H1 (cell line): ENCODE results near the gene PCNX1. TPM values are rescaled to one million over a fixed set of nuclear protein-coding genes. Genes with fewer than 3 reads are reported as not detected.

Source experiments
- CTCF ChIA-PET: fragments of 300-600 bp; sonication (Branson Sonifier 250); formaldehyde crosslinking; loops from one replicate; lab custom pipeline; 2021; ENCODE audit not compliant: partially characterized antibody; lab: Charles Lee
- POLR2A ChIA-PET: fragments of 300-600 bp; sonication (Branson Sonifier 250); formaldehyde crosslinking; loops from one replicate; lab custom pipeline; 2021; ENCODE audit warnings: inconsistent platforms; ENCODE audit not compliant: partially characterized antibody; lab: Charles Lee
- DNase-seq, 2 experiments: peaks; one replicate each; pipeline versions ENCODE4 v3.0.0 to v3.0.0-alpha.2; 2010 to 2022; ENCODE audit warnings: low spot score in 2 of 2, low read depth in 1 of 2, mixed read lengths in 1 of 2
- FAIRE-seq: peaks from 2 replicates; lab custom pipeline; 2011; peaks lifted over from hg19 to GRCh38; lab: Jason Lieb, UNC
- H2AFZ ChIP-seq: 2 replicates; pipeline ENCODE4 v1.8.1; 2012; ENCODE audit warnings: low read length, inconsistent platforms
- H2AK5ac ChIP-seq: 2 replicates; pipeline ENCODE4 v1.6.1; 2013; ENCODE audit warnings: low read depth, low read length
- H2BK120ac ChIP-seq: replicated peaks from 2 replicates; pipeline ENCODE3; 2013; ENCODE audit warnings: low read depth, low read length, inconsistent platforms
- H2BK12ac ChIP-seq: 2 replicates; pipeline ENCODE4 v1.6.1; 2013; ENCODE audit warnings: low read depth, low read length
- H2BK15ac ChIP-seq: 2 replicates; pipeline ENCODE4 v1.6.1; 2013; ENCODE audit warnings: low read length
- H2BK20ac ChIP-seq: 2 replicates; pipeline ENCODE4 v1.6.1; 2013; ENCODE audit warnings: low read length
- H2BK5ac ChIP-seq: 2 replicates; pipeline ENCODE4 v1.6.1; 2013; ENCODE audit warnings: low read depth, low read length
- H3K14ac ChIP-seq: 2 replicates; pipeline ENCODE4 v1.6.1; 2013; ENCODE audit warnings: inconsistent platforms; ENCODE audit not compliant: insufficient read length
- H3K18ac ChIP-seq: 2 replicates; pipeline ENCODE4 v1.6.1; 2013; ENCODE audit warnings: low read length; ENCODE audit errors: extremely low read depth
- H3K23ac ChIP-seq: 2 replicates; pipeline ENCODE4 v1.6.1; 2013; ENCODE audit warnings: inconsistent platforms; ENCODE audit not compliant: insufficient read length
- H3K23me2 ChIP-seq: 2 replicates; pipeline ENCODE4 v1.6.1; 2013; ENCODE audit warnings: low read depth, low read length
- H3K27ac ChIP-seq: 2 replicates; pipeline ENCODE4 v1.6.1; 2011; ENCODE audit warnings: low read depth, low read length, inconsistent platforms
- H3K27me3 ChIP-seq, 4 experiments: replicated peaks in 1 of 4; 1 replicate in 1 of 4; 2 replicates in 3 of 4; pipeline versions ENCODE4 v1.6.1 to v1.8.1; 2011 to 2013; ENCODE audit warnings: low read length in 3 of 4, mild to moderate bottlenecking in 3 of 4, inconsistent platforms in 2 of 4, mixed read lengths in 2 of 4, moderate library complexity in 1 of 4; ENCODE audit not compliant: control insufficient read depth in 3 of 4, insufficient read depth in 3 of 4; ENCODE audit errors: extremely low read depth in 1 of 4
- H3K36me3 ChIP-seq, 4 experiments: 2 replicates each; pipeline versions ENCODE4 v1.6.1 to v1.8.1; 2011 to 2013; ENCODE audit warnings: mild to moderate bottlenecking in 4 of 4, low read length in 3 of 4, moderate library complexity in 2 of 4, control low read depth in 1 of 4, inconsistent platforms in 1 of 4; ENCODE audit not compliant: insufficient read depth in 4 of 4, control insufficient read depth in 2 of 4
- H3K4ac ChIP-seq: replicated peaks from 2 replicates; pipeline ENCODE3; 2013; ENCODE audit warnings: low read length, low read depth, mixed read lengths, inconsistent platforms; ENCODE audit not compliant: insufficient read length
- H3K4me1 ChIP-seq, 4 experiments: replicated peaks in 1 of 4; 1 replicate in 1 of 4; 2 replicates in 3 of 4; pipeline versions ENCODE4 v1.6.1 to v1.8.1; 2011 to 2013; ENCODE audit warnings: low read length in 3 of 4, inconsistent platforms in 2 of 4, mixed read lengths in 1 of 4; ENCODE audit not compliant: insufficient read depth in 4 of 4, control insufficient read depth in 3 of 4
- H3K4me2 ChIP-seq, 2 experiments: 2 replicates each; pipeline versions ENCODE4 v1.6.1 to v1.8.1; 2011 to 2013; ENCODE audit warnings: low read depth in 2 of 2, low read length in 2 of 2, control low read depth in 1 of 2, inconsistent platforms in 1 of 2, mild to moderate bottlenecking in 1 of 2; ENCODE audit not compliant: insufficient read depth in 1 of 2
- H3K4me3 ChIP-seq, 4 experiments: fragments of 200-600, 300-600 bp in 1 of 4; sonication (generic), shearing (Covaris generic), sonication (Bioruptor Twin) in 1 of 4; 2 replicates each; pipeline versions ENCODE4 v1.5.1 to v1.8.1; 2011 to 2016; ENCODE audit warnings: low read length in 4 of 4, low read depth in 3 of 4, control low read depth in 2 of 4, inconsistent platforms in 2 of 4, mild to moderate bottlenecking in 2 of 4, mixed read lengths in 1 of 4, moderate library complexity in 1 of 4; ENCODE audit not compliant: insufficient read depth in 2 of 4; ENCODE audit errors: extremely low read depth in 1 of 4
- H3K56ac ChIP-seq: replicated peaks from 2 replicates; pipeline ENCODE3; 2013; ENCODE audit warnings: low read depth, mild to moderate bottlenecking, mixed read lengths, low read length, inconsistent platforms; ENCODE audit not compliant: insufficient read length
- H3K79me1 ChIP-seq: 2 replicates; pipeline ENCODE4 v1.6.1; 2013; ENCODE audit warnings: low read depth, low read length, control low read depth
- H3K79me2 ChIP-seq, 2 experiments: 2 replicates each; pipeline versions ENCODE4 v1.6.1 to v1.8.1; 2012 to 2013; ENCODE audit warnings: low read length in 2 of 2, mild to moderate bottlenecking in 2 of 2, inconsistent platforms in 1 of 2; ENCODE audit not compliant: insufficient read depth in 2 of 2, control insufficient read depth in 1 of 2
- H3K9ac ChIP-seq, 4 experiments: replicated peaks in 1 of 4; 1 replicate in 1 of 4; 2 replicates in 3 of 4; pipeline versions ENCODE4 v1.6.1 to v1.8.1; 2011 to 2013; ENCODE audit warnings: low read depth in 3 of 4, low read length in 3 of 4, control low read depth in 2 of 4, mild to moderate bottlenecking in 2 of 4, moderate library complexity in 2 of 4, inconsistent platforms in 1 of 4; ENCODE audit errors: extremely low read depth in 1 of 4
- H3K9me3 ChIP-seq, 2 experiments: 2 replicates each; pipeline versions ENCODE4 v1.6.1 to v1.8.1; 2012 to 2013; ENCODE audit warnings: mild to moderate bottlenecking in 2 of 2, moderate library complexity in 2 of 2, control low read depth in 1 of 2, inconsistent platforms in 1 of 2, low read depth in 1 of 2, low read length in 1 of 2, mixed read lengths in 1 of 2; ENCODE audit not compliant: insufficient read depth in 2 of 2
- H4K20me1 ChIP-seq, 2 experiments: replicated peaks in 1 of 2; 2 replicates each; pipeline versions ENCODE3 to v1.8.1; 2011 to 2013; ENCODE audit warnings: inconsistent platforms in 2 of 2, low read length in 2 of 2, mild to moderate bottlenecking in 1 of 2; ENCODE audit not compliant: insufficient read depth in 2 of 2, control insufficient read depth in 1 of 2
- H4K5ac ChIP-seq: 2 replicates; pipeline ENCODE4 v1.6.1; 2013; ENCODE audit warnings: low read length, low read depth, mixed read lengths, inconsistent platforms; ENCODE audit not compliant: insufficient read length
- H4K8ac ChIP-seq: 2 replicates; pipeline ENCODE4 v1.8.0; 2013; ENCODE audit warnings: mild to moderate bottlenecking, moderate library complexity, low read length, inconsistent platforms; ENCODE audit not compliant: insufficient read depth; ENCODE audit errors: extremely low read depth
- H4K91ac ChIP-seq: replicated peaks from 2 replicates; pipeline ENCODE3; 2013; ENCODE audit warnings: low read length, mixed read lengths, inconsistent platforms; ENCODE audit not compliant: insufficient read length
- ATF2 ChIP-seq: IDR thresholded peaks from 2 replicates; pipeline ENCODE4 v1.6.1; 2012; ENCODE audit warnings: low read length, inconsistent platforms
- FOSL1 ChIP-seq: IDR thresholded peaks from 2 replicates; pipeline ENCODE4 v1.6.1; 2011; ENCODE audit warnings: mild to moderate bottlenecking, low read depth, low read length, moderate library complexity; ENCODE audit not compliant: insufficient read depth
- HDAC6 ChIP-seq: IDR thresholded peaks from one replicate; pipeline ENCODE4 v1.7.1; 2012; ENCODE audit warnings: low read depth, mild to moderate bottlenecking, inconsistent platforms, low read length, moderate library complexity
- MAX ChIP-seq: IDR thresholded peaks from 2 replicates; pipeline ENCODE4 v1.6.1; 2012; ENCODE audit warnings: inconsistent platforms
- RXRA ChIP-seq: IDR thresholded peaks from 2 replicates; pipeline ENCODE4 v1.6.1; 2011; ENCODE audit warnings: low read depth, mild to moderate bottlenecking, low read length, moderate library complexity; ENCODE audit not compliant: insufficient read depth
- TAF7 ChIP-seq: optimal IDR thresholded peaks from 2 replicates; pipeline ENCODE3; 2011; ENCODE audit warnings: low read depth, mild to moderate bottlenecking, inconsistent platforms, low read length, moderate library complexity, borderline replicate concordance
- YY1 ChIP-seq: IDR thresholded peaks from 2 replicates; pipeline ENCODE4 v1.6.1; 2011; ENCODE audit warnings: low read depth, mild to moderate bottlenecking, low read length
- ZNF274 ChIP-seq: IDR thresholded peaks from 2 replicates; pipeline ENCODE4 v1.7.0; 2012; ENCODE audit warnings: low read length, borderline replicate concordance; ENCODE audit errors: extremely low read depth
- WGBS, 2 experiments: shearing (Covaris generic) in 1 of 2; methylation state at CpG; one replicate each; pipeline versions ENCODE4 v1.1.6 to v1.1.7; 2013 to 2015; ENCODE audit warnings: low lambda C conversion rate in 2 of 2, mixed read lengths in 2 of 2, inconsistent platforms in 1 of 2, low coverage in 1 of 2, missing lambda C conversion rate in 1 of 2; ENCODE audit not compliant: insufficient replicate concordance in 2 of 2, insufficient coverage in 1 of 2, insufficient read length in 1 of 2; ENCODE audit errors: extremely low coverage in 1 of 2, missing lambda C conversion rate in 1 of 2; 5-methylcytosine and 5-hydroxymethylcytosine counted together
- polyA plus RNA-seq, 7 experiments: library from polyadenylated mRNA; depleted of rRNA in 3 of 7; stranded (reverse) in 5 of 7; unstranded in 2 of 7; fragments of >200 nt in 5 of 7; fragments of 200-250 nt in 2 of 7; gene quantifications; 1 replicate in 5 of 7; 2 replicates in 1 of 7; 4 replicates in 1 of 7; pipeline versions ENCODE4 v1.2.1 to v1.2.3, GENCODE V29; 2011 to 2013; ENCODE audit warnings: missing spikeins in 2 of 7, mixed read lengths in 2 of 7
- total RNA-seq: library from RNA; stranded (reverse); fragmentation: NEBNext Ultra II Directional; extraction: Animal tissue kit (Norgen Biotek cat#: 25700); gene quantifications from 2 replicates; pipeline ENCODE4 v1.2.1, GENCODE V29; 2021

The PCNX1 gene
- total and polyA plus RNA-seq, 2 of the 8 experiments (the other 6 are each of a cell fraction or from before 2014, with no cell fraction given): 37.7 to 53.2 TPM

GRCh38 chr14:71115821-71116567, 208.7 kb downstream of the PCNX1 start:
- H3K27ac ChIP-seq: no peak overlapping the region
- no peaks in the 10 kb centered on the region for H3K79me1 ChIP-seq
- no peak overlapping the region for H3K4me3 ChIP-seq
- H3K56ac ChIP-seq: no peak overlapping the region
- H3K4me2 ChIP-seq: no peak overlapping the region
- no peaks in the 10 kb centered on the region for H3K23me2 ChIP-seq
- no peak overlapping the region for H2BK15ac ChIP-seq
- H4K91ac ChIP-seq: no peak overlapping the region
- no peak overlapping the region for H2BK12ac ChIP-seq
- H3K36me3 ChIP-seq: peaks cover 0 to 3% (median 0%) of the 10 kb centered on the region in 4 experiments; a peak in 1 of 8 replicates
- H3K9me3 ChIP-seq: no peaks in the 10 kb centered on the region
- no peak overlapping the region for H2AFZ ChIP-seq
- 97% methylated on average over 7 of the region's 7 CpGs; no CpG with 5 or more reads in 1 of the 2 experiments for WGBS, 2 experiments
- H3K4me1 ChIP-seq: peaks cover 0 to 6% (median 2%) of the 10 kb centered on the region in 4 experiments; a peak in 3 of 7 replicates
- H3K18ac ChIP-seq: no peak overlapping the region
- ChIA-PET CTCF (no interaction called here), POLR2A (no interaction called here)
- H3K79me2 ChIP-seq: no peaks in the 10 kb centered on the region
- no peak overlapping the region for H3K14ac ChIP-seq
- no peaks in the 10 kb centered on the region for H3K27me3 ChIP-seq
- no peak overlapping the region for H3K23ac ChIP-seq
- no peak overlapping the region for H3K9ac ChIP-seq
- H4K8ac ChIP-seq: no peak overlapping the region
- no peak for FAIRE-seq
- H4K5ac ChIP-seq: no peak overlapping the region
- H2BK120ac ChIP-seq: no peak overlapping the region
- H2BK20ac ChIP-seq: no peak overlapping the region
- H3K4ac ChIP-seq: no peak overlapping the region
- no peaks in the 10 kb centered on the region for H4K20me1 ChIP-seq
- no peak overlapping the region for H2AK5ac ChIP-seq
- DNase-seq: no peak
- H2BK5ac ChIP-seq: no peak overlapping the region
- no peak for TF ChIP-seq RXRA
- no peak for TF ChIP-seq ZNF274
- no peak for TF ChIP-seq MAX
- no peak for TF ChIP-seq ATF2
- TF ChIP-seq YY1: no peak
- no peak for TF ChIP-seq HDAC6
- TF ChIP-seq FOSL1: no peak
- no peak for TF ChIP-seq TAF7
